NCI-H446 treated with DMSO at 0.1 percent for 48 hours (cell line): ENCODE measurements around the gene COG1.

Source experiments
- DNase-seq: peaks from one replicate; lab custom pipeline; 2025; lab: John Stamatoyannopoulos, UW

Gene COG1

DNA sequence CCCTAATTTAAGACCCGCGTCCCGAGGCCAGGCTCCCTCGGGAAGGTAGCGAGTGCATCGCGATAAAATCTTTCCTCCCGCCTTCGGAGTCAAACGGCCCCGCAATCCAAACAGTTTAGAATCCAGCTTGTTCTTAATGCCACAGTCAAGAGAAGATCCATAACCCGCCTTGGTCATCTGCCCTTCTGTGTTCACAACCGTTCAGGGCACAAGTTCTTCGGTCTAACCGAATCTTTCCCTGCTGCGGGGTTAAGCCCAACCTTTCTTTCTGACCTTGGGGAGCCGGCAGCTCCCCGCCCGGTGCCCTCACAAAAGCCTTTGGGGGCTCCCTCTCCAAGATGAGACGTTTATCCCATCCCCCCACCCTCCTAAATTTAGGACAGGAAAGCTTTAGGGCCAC lies 38.5 kb downstream of the COG1 start:
- DNase-seq, result no peak

DNA sequence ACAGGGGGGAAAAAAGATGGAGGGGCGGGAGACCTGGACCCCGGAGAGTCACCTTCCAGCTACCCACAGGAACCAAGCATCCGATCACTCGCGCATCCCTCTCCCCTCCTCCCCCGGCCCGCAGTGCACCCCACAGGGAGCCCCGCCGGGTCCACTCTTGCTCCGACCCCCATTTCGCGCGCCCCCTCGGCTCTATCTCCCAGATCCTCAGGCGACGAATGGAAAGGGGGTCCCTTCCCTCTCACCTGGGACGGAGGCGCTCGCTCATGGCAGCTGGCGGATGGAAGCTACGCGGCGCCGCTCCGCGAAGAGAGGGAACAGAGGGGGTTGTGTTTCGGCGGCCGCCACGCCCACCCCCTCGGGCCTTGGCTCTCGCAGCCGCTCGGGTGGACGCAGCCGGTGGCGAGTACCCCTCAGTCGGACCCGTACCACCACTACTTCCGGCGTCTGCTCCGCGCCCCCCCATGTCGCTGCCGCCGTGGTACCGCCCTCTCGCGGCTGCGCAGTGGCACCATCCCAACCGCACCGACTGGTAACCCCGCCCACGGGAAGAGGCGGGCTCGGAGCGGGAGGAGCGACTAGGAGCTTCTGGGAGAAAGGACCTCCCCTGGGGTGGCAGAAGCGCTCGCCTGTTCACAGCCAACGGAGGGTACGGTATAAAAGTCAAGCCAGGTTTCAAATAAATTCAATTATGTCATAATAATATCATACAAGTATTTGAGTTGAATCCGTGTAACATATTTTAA lies 39.2 kb downstream of the COG1 start:
- DNase-seq, result peak; percentile 83

DNA sequence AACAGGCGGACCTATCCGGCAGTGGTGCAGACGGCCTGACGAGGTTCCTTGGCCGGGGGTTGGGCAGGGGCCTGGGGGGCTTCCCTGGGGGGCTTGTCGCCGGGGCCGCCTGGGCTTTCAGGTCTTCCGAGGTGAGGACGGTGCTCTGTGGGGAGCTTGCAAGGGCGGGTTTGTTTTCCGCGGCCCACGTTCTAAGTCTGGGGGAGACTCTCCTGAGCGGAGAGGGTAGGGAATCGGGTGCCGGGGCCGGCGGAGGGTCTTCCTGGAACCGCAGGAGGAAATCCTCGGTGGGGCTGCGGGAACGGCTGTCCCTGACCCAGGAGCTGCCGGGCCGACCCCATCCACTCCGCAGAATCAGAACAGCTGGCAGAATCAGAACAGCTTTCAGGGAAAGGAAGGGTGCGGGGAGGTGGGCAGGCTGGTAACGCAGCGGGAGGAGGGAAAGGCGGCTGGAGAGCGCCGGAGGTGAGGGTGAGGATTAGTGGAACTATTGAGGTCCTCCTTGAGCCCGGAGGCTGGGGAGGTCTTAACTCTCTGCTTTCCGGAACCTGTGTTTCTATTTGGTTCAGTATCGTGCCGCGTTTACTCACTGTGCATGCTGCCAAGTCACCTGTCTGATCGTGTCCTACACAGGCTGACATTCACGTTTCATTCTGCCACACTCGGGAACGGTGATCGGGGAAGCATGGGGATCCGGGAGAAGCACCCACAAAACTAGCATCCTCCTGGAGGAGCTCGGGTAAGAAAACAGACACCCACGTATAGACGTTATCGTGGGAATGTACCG lies 39.9 kb downstream of the COG1 start:
- no peak for DNase-seq

DNA sequence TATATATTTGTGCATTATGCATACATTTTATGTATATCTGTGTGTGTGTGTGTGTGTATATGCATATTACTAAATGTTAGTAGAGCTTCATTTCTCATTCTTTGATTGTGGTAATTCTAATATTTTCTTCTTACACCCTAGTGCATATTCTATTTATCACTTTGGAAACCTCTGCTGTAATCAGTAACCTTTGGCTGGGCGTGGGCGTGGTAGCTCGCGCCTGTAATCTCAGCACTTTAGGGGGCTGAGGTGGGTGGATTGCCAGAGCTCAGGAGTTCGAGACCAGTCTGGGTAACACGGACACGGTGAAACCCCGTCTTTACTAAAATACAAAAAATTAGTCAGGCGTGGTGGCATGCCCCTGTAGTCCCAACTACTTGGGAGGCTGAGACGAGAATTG lies 41.9 kb downstream of the COG1 start:
- no peak for DNase-seq

DNA sequence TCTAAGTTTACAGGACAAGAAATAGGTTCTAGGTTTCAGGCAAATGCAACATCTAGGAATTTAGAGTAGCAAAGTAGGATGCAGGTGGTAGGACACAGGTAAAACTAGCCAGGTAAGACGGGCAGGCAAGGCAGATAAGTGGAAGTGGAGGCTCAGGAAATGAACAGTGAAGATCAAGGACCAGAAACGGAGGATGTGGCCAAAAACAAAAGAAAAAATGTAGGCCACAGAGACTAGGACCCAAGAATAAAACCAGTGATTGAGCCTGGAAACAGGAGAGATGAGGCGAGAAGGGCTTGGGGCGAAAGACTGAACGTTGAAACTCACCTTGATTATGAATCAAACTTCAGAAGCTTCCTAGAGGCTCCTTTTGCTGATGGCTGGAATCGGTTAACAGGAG lies 44.9 kb downstream of the COG1 start:
- no peak for DNase-seq

DNA sequence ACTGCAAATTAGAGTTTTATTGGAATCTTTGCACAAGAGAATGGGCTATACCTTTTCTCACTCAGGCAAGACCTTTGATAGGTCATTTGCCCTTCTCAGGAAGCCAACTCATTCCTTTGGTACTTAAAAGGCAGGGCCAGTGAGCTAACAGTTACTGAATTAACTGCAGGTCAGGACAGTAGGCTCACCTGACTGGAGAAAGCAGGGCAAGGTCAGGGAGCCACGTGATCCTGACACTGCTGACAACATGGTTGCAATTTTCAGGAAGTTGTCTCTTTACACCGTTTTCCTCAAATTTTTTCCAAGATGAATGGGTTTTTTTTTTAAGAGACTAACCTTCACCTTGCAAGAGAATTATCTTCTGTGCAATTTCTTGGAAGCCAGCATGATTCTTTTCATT lies 47.7 kb downstream of the COG1 start:
- DNase-seq, result no peak

DNA sequence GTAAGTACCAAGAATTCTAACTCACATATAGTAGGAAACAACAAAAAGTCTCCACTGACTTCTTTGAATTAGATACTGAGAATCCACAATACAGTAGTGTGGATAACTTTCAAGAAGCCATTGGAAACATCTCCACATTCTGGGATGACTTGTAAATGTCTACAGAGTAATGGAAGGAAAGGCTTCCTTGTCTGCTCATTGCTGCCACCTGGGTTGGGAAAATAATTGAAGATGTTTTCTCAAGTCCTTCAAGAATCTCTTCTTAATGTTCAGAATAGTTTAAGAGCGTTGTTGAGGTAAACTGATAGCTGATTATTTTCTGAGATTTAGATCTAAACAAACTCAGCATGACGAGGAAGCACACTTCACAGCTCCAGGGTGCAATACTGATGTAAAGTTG lies 54.9 kb downstream of the COG1 start:
- DNase-seq, result no peak

DNA sequence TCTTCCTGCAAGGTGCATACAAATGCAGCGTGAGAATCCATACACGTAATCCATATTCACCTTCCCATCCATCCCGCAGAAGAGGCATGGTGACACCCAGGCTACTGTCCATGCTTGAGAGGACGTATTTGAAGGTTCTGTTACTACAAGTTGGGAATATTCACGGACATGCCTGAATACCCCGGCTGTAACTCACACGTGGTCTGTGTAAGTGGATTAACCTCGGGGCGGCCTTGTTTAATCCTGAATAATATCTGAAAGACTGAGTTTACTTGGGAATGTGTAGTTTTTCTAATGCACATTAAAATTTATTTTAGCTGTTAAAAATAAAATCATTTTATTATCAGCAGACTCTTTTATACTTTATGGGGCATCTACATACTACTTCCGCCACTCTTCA lies 55.7 kb downstream of the COG1 start:
- DNase-seq, result no peak

DNA sequence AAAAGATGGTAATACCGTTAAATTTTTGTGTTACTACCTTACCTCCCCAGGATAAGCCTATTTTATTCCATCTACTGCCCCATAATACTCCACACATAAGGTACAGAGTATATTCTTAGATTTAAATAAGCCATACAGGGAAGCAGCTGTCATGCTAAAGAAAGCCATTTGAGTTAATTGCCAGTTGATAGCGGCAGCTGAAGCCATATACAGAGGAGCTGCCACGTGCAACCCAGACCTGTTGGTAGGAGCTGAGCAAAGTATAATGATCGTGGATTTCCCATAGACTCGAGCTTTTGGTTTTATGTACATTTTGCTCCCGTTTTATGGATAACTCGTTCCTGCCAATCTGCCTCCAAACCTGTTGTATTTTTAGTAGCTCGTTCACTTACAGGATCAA lies 56.8 kb downstream of the COG1 start:
- no peak for DNase-seq

DNA sequence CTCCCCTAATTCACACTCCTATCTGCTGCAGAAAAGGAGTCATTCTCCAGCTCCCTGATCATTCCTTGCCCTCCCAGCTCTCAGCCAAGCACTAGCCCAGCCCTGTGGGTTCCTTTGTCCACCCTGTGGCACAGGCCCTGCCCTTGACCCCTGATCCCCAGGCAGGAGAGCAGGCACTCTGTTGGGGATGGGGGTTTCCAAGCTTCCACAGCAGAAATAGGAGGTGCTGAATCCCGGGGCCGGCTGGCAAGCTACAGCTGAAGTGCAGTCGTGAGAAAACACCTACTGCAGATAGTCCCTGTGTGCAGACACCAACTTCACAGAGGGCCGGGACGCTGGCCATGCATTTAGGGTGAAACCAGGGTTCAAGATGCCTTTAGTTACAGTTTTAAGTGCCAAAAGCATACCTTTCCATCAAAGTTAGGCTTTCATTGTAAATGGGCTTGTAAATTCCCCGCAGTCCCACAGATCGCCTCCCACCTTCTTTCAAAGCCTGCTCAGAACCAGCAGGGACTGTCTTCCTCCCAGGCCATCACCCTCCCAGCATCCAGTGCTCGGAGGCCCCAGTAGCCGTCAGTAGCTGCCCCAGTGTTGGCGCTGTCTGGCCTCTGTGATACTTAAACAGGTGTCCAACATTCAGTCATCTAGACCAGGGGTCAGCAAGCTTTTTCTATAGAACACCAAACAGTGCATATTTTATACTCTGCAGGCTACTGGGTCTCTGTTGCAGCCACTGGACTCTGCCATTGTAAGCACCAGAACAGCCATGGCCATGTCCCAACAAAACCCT lies 58.2 kb downstream of the COG1 start:
- no peak for DNase-seq

DNA sequence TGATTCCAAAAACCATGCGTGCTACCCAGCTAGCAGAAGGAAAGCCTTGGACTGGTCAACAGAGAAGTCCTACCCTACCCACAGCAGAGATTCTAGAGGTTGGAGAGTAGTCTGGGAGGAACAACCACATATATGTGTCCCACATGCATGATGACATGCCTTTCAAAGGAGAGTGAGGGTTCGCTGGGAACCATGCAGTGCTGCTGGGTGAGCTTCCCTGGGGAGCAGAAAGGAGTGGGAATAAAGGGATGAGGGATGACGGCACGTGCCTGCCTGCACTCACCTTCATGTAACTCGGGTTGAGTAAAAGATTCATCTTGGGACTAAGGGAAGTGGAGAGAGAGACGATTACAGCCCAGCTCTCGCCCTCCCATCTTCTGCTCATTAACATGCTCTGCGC lies 59.0 kb downstream of the COG1 start:
- DNase-seq, result no peak

DNA sequence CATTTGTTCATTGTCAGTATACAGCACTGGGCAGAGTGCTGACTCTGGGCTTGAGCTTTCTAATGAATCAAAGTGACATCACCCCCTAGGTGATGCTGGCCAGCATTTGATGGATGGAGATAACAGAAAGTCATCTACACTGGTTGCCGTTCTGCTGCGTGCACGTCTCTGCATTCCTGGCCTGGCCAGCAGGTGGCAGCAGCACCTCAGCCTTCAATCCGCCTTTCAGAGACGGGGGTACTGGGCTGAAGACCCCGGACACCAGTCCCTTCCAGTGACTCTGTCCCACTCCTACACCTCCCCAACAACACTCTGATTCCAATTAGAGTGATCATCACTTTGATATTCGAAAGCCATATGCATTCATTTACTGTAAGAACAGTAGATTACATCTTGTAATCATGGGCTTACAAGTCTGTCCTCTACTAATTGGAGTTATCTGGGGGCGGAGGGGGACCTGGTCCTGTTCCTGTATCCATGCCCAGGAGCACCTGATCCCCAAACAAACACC lies 62.9 kb downstream of the COG1 start:
- DNase-seq, result no peak

DNA sequence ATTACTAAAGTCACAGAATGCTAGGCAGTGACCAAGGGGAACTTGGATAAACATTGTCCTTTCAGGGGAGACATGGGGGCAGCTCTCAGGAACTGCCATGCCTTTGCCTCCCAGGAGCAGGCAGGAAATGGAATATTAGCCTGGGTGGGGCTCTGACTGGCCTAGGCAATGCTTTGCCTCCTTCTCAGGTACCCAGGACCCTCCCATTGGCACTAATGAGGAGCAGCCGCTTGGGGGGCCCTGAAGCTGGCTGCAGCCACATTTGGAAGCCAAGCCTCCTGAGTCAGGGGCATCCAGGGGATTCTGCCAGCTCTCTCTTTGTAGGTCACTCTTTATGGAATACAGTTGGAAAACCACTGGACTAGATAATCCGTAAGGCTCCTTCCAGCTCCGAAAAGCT lies 63.4 kb downstream of the COG1 start:
- no peak for DNase-seq

DNA sequence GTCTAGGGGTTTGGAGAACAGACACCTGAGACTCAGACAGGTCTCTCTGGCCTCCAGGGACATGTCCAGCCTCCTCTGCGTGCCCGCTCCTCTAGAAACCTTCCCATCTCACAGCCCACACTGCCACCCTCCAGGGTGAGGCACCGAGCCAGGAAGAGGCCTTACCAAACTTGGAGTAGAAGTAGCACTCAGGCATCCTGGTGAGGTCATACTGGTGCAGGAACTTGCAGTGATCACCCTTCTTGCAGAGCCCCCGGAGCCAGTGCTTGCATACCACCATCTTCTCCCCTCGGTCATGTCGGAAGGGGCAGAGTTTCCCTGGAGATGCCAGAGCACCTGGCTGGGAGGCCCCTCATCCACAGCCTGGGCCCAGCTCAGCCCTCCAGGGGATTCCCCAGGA lies 64.7 kb downstream of the COG1 start:
- DNase-seq, result no peak
